Stimulated activated CD8-positive, alpha-beta memory T cell treated with anti-CD3 and anti-CD28 coated beads, Interleukin-7, amount 100 ng/mL, for 48 hours (primary cell): ENCODE results near the gene HSD11B2.

Experiments used
- DNase-seq, 2 donors: peaks; one replicate each; pipeline ENCODE4 v3.0.0-alpha.2; 2020; ENCODE audit warnings: low read depth in 1 of 2; ENCODE audit errors: extremely low read depth in 1 of 2

HSD11B2 gene

GRCh38 chr16:67470359-67470758 lies 39.4 kb downstream of the HSD11B2 start:
- DNase-seq, result no peak

DNA sequence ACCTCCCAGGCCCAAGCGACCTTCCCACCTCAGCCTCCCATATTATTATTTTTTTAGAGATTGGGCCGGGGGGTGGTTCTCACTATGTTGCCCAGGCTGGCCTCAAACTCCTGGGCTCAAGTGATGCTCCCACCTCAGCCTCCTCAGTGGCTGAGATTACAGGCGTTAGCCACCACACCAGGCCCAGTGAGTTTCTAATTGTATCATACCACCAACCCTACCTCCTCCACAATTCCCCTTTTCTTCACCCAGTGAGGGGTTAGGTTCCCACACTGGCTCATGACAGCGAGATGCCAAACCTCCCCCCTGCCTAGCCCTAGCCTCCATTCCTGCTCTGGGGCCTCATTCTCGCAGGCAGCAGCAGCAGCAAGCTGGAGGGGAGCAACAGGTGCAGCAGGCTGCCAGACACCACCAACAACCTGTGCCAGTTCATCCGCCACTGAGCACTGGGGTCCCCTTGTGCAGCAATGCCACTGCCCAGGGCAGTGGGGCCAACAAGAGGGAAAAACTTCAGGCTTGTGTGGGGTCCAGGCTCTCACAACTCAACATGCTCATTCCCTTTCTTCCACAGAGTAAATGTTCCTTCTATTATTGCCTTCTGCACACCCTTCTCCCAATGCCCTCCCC lies 41.0 kb downstream of the HSD11B2 start:
- DNase-seq, result no peak

DNA sequence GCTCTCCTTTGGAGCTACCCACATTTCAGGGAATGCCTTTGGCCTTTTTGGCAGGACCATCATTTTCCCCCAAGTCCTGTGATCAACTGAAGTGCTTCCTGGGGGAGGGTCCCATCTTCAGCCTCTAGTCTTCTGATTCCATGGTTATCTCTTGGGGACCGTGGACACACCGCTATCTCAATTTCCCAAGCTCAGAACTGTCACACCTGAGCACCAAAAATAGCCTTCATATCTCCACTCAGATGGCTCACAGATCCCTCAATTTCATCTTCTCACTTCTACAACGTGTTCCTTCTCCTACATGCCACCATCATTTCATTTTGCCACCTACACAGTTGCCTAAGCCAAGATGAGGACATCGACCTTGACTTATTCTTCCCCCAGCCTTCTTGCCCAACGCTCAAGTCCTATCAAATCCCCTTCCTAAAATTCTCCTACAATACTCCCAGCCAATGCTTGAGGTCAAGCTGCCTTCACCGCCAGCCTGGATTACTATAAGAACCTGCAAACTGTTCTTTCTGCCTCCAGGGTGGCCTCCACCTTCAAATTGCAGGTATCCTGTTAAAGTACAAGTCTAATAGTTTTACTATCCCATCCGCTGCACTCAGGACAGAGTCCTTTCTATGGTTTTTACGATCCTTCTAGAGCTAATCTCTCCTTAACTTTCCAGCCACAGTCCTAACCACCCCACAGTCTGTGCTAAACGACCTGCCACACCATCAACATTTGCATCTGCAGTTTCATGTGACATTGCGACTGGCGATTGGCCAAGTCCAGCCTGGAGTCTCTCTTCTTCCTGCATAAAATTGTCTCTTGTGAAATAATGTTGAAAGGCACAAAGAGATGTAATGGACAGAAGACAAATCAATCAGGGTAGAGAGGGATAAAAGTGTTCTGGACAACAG lies 43.9 kb downstream of the HSD11B2 start:
- DNase-seq, result no peak

- DNase-seq, result no peak
Observed at GRCh38 chr16:67477960-67478554, 47.1 kb downstream of the HSD11B2 start.

DNA sequence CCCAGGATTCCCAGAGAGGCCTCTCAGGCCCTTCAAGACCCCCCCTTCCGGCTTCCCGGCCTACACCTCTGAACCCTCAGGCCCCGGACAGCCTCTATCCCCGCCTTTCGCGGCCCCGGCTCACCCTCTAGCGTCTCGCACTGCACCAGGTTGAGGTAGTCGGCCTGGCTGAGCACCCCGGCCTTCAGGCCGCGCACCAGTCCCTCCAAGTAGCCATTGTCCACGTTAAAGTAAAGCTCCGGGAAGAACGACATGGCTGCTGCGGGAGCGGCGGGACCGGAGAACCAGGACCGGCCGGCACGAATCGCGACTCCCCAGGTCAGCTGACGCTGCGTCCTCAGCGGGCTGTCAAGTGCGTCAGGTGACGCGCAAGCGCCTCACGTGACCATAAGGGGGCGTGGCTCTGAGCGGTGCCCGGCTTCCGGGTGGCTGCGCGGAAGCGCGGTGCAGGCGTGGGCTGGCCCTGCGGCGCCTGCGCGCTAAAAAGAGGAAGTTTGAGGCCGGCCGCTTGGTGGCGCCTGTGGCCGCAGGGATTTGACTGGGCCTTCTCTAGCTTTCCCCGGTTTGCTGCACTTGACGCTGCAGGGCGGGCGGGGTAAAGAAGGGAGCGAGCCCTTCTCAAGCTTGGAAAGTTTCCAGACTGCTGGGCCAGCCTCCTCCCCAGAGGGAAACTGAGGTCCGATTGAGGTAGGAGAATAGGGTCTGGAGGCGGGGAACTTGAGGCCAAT lies 50.1 kb downstream of the HSD11B2 start, which contains the start of gene ATP6V0D1:
ATP6V0D1 (minus strand) TSS at position 325 of the 728 bp plus-strand sequence; CDS start at position 254, 71 bp downstream.
- peak; percentile 95 to 99 for DNase-seq

DNA sequence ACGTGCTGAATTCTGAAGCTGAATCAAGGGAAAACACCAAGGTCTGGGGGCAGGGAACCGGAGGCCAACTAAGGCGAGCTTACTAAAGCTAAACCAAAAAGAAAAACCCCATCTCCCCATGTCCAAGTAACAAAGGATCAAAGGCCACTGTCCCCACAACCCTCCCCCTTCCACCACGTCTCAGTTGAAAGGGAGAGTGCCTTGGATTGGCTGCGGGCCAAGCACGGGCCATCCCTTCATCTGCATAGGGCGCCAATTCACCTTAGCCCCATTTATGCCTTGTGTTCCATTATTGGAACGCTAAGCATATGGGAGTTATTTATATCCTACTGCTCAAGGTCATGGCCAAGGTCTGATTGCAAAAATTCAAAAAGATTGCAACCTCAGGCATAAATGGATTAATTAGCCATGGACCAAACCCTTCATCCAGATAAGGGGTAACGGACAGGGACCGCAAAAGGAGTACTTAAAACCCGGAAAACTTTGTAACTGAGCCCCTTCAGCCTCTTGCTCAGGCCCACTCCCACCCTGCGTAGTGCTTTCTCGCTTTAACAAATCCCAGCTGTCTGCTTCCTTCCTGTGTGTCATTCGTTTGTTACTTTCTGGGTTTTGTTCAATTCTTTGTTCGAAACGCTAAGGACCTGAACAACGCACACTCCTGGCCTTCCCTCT lies 50.8 kb downstream of the HSD11B2 start:
- no peak for DNase-seq

- no peak for DNase-seq
Observed at GRCh38 chr16:67482233-67482924, 51.5 kb downstream of the HSD11B2 start.

DNA sequence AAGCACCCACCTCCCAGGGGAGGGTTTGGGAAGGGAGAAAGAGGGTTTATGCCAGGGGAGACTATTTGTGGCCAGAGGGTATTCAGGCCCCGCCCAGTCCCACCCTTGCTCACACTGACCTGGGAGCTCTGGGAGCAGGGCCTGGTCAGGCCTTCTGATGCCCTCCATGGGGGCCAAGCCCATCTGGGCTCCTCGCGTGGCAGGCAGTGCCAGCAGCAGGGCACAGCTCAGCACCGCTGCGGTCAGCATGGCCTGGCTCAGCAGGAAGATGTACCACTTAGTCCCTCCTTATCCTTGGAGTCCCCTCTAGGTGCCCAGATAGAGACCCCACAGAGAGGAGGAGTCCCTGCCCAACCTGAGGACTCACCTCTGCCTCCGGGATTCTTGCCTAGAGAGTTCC lies 52.2 kb downstream of the HSD11B2 start, which contains the start of gene AGRP:
AGRP (minus strand) TSS at position 398 of the 400 bp plus-strand sequence; CDS start at position 249, 149 bp downstream.
- DNase-seq, result no peak

DNA sequence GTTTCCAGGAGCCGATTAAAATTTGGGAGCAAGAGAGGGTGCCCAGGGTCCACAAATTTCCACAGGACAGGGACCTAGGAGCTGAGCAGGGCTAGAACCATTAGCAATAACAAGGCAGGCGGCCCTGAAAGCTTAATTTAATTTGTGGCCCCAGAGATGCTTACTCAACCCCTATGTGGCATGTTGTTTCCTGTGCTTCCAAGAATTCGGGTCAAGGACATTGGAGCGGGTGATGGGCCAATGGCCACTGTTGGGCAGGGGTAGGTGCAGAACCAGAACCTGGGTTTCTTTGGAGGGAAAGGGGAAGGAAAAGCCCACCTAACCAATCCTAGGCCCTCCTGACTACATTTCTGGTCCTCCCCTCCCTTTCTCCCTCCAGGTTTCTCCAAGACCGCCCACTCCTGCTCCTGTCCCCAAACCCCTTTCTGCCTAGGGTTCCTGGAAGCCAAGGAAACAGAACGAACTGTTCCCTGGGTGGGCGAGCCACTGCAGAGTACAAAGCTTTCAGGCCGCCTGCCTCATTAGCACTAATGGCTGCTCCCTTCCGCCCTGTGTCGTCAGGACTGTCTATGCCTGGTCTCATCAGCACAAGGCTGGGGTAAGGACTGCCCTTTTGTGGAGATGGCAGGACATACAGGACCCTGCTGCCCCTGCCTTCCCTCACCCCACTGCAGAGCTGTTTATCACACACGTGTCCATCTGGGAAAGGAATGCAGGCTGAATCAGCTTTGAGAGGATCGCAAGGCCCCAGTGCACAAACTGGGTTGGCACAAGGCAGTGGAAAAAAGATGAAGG lies 53.0 kb downstream of the HSD11B2 start:
- no peak for DNase-seq

DNA sequence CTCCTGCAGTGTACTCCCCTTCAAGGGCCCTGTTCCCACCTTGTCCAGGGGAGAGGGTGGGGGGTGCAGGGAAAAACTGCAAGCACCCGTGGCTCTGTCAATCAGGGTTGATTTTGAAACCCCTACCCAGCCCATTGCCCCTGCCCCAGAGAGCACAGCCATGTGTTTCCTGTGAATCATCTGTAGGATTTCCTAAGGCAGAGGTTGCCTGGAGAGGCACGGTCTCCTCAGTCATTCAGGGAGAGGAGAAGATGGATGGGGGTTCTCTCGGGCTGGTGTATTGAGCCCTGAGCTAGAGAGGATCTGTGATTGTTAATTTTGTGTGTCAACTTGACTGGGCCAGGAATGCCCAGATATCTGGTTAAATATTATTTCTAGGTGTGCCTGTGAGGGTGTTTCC lies 55.9 kb downstream of the HSD11B2 start:
- no peak for DNase-seq
